Liver (tissue), 3 donors: ENCODE data around the gene ABHD5.

Source experiments
- CTCF ChIP-seq: fragments of 150-350 bp; IDR thresholded peaks from 2 replicates; pipeline ENCODE4 v1.5.1; 2017; ENCODE audit warnings: improper control_type of control experiment, low read depth, low read length; ENCODE audit not compliant: missing input control
- HNF4G ChIP-seq: IDR thresholded peaks from 2 replicates; pipeline ENCODE4 v1.6.1; 2016; ENCODE audit warnings: antibody characterized with exemption
- donor health status: healthy.
- donor health status: healthy.

- TF ChIP-seq CTCF, result no peak
- no peak for TF ChIP-seq HNF4G
Observed at GRCh38 chr3:43759297-43759782, 68.6 kb downstream of the ABHD5 start.
